HepG2 (cell line): ENCODE measurements around the gene BTBD17. TPM values are rescaled to one million over a fixed set of nuclear protein-coding genes. Genes with fewer than 3 reads are reported as not detected.
A peak's percentile ranks its signal among the peaks of the same experiment; 100 is the strongest.

ENCODE experiments used
- ATM ChIP-seq: fragments of 450-650 bp; IDR thresholded peaks from 2 replicates; pipeline ENCODE4 v1.7.1; 2017; ENCODE audit warnings: mild to moderate bottlenecking, borderline replicate concordance
- KDM2A ChIP-seq: sonication (generic); formaldehyde crosslinking; IDR thresholded peaks from 2 replicates; pipeline ENCODE4 v1.4.0; 2020; ENCODE audit warnings: low read depth, missing genetic modification reagents, borderline replicate concordance
- KLF15 ChIP-seq: sonication (generic); formaldehyde crosslinking; IDR thresholded peaks from 2 replicates; pipeline ENCODE4 v1.8.1; 2023; ENCODE audit warnings: borderline replicate concordance, mild to moderate bottlenecking, inconsistent platforms, missing genetic modification reagents, mixed read lengths
- MAFF ChIP-seq: IDR thresholded peaks from 2 replicates; pipeline ENCODE4 v1.6.1; 2011; ENCODE audit warnings: low read depth, low read length, improper control_type of control experiment
- MLXIP ChIP-seq: sonication (generic); formaldehyde crosslinking; IDR thresholded peaks from 2 replicates; pipeline ENCODE4 v1.9.0; 2021; ENCODE audit warnings: missing genetic modification reagents, borderline replicate concordance
- NFE2L1 ChIP-seq: sonication (generic); formaldehyde crosslinking; IDR thresholded peaks from 2 replicates; pipeline ENCODE4 v1.4.0; 2020; ENCODE audit warnings: missing genetic modification reagents, mild to moderate bottlenecking, borderline replicate concordance
- PLSCR1 ChIP-seq: sonication (generic); formaldehyde crosslinking; IDR thresholded peaks from 2 replicates; pipeline ENCODE4 v1.5.0; 2020; ENCODE audit warnings: missing genetic modification reagents, mild to moderate bottlenecking, borderline replicate concordance
- RAD21 ChIP-seq: fragments of 450-650 bp; formaldehyde crosslinking; IDR thresholded peaks from 2 replicates; pipeline ENCODE4 v1.5.0; 2020; ENCODE audit warnings: mild to moderate bottlenecking
- RERE ChIP-seq: IDR thresholded peaks from 2 replicates; pipeline ENCODE4 v1.6.1; 2016; ENCODE audit warnings: low read depth, missing genetic modification reagents, missing compliant biosample characterization
- SIN3A ChIP-seq: IDR thresholded peaks from 2 replicates; pipeline ENCODE4 v1.6.1; 2011; ENCODE audit warnings: low read depth, mild to moderate bottlenecking, control low read depth, low read length, borderline replicate concordance
- TAF15 ChIP-seq: fragments of 200-400 bp; formaldehyde crosslinking; IDR thresholded peaks from one replicate; pipeline ENCODE4 v1.6.1; 2018; ENCODE audit warnings: mild to moderate bottlenecking, low read depth, low read length; ENCODE audit not compliant: poor library complexity, severe bottlenecking
- TBL1XR1 ChIP-seq: fragments of 150-350 bp; IDR thresholded peaks from 2 replicates; pipeline ENCODE4 v1.6.1; 2014; ENCODE audit warnings: borderline replicate concordance, low read length; ENCODE audit not compliant: partially characterized antibody
- ZFAT ChIP-seq: sonication (generic); formaldehyde crosslinking; conservative IDR thresholded peaks from 2 replicates; pipeline ENCODE4 v1.8.1; 2023; ENCODE audit warnings: missing genetic modification reagents, inconsistent platforms
- ZNF143 ChIP-seq: sonication (generic); formaldehyde crosslinking; IDR thresholded peaks from 2 replicates; pipeline ENCODE4 v1.4.0; 2020; ENCODE audit warnings: missing genetic modification reagents
- ZSCAN12 ChIP-seq: sonication (generic); formaldehyde crosslinking; IDR thresholded peaks from 2 replicates; pipeline ENCODE4 v1.9.0; 2021; ENCODE audit warnings: mild to moderate bottlenecking, missing genetic modification reagents
- ZXDC ChIP-seq: sonication (generic); formaldehyde crosslinking; IDR thresholded peaks from 2 replicates; pipeline ENCODE4 v1.5.0; 2020; ENCODE audit warnings: mild to moderate bottlenecking, missing genetic modification reagents
- polyA plus RNA-seq, 8 experiments: library from polyadenylated mRNA; depleted of rRNA in 3 of 8; stranded (reverse) in 7 of 8; unstranded in 1 of 8; fragments of >200 nt; fragmentation: Illumina TruSeq in 4 of 8; extraction: Trizol in 4 of 8; gene quantifications; 2 replicates each; pipeline versions ENCODE4 v1.2.1 to v1.2.3, GENCODE V29; 2011 to 2016; ENCODE audit warnings: low read depth in 4 of 8, missing spikeins in 1 of 8, mixed read lengths in 1 of 8; ENCODE audit not compliant: insufficient read depth in 1 of 8
- total RNA-seq, 5 experiments: library from RNA; depleted of rRNA; stranded (reverse); fragments of >200 nt; fragmentation: Illumina TruSeq; extraction: Trizol; gene quantifications; 2 replicates each; pipeline ENCODE4 v1.2.3, GENCODE V29; 2016; ENCODE audit warnings: low read depth in 1 of 5

Gene BTBD17
- total and polyA plus RNA-seq, 2 of the 13 experiments (the other 11 are each of a cell fraction or from before 2014, with no cell fraction given), result not detected

- TF ChIP-seq ZXDC (CRISPR knock-in tag) (no peak), ZFAT (CRISPR knock-in tag) (no peak), ATM (no peak), TAF15 (no peak), PLSCR1 (CRISPR knock-in tag) (no peak), NFE2L1 (CRISPR knock-in tag) (no peak), ZSCAN12 (no peak), KDM2A (peak; percentile 61; the same call in 1 of the 2 replicates), RERE (CRISPR knock-in tag) (peak; percentile 32; the same call in 1 of the 2 replicates), KLF15 (no peak), ZNF143 (CRISPR knock-in tag) (peak; percentile 71; the same call in 1 of the 2 replicates), RAD21 (CRISPR knock-in tag) (peak; percentile 55; the same call in 1 of the 2 replicates), TBL1XR1 (no peak), MAFF (peak; percentile 42; the same call in 1 of the 2 replicates), SIN3A (no peak), MLXIP (no peak)
Observed at GRCh38 chr17:74373838-74374606, 12.4 kb upstream of the BTBD17 start (continued).
